HG03280 (cell line): ENCODE measurements around the gene NDUFB10.

ENCODE experiments used
- ATAC-seq: cut with Tn5 transposase; IDR thresholded peaks from one replicate; pipeline ENCODE4 v1.9.1; 2021; ENCODE audit warnings: mild to moderate bottlenecking, moderate library complexity; ENCODE audit not compliant: unreplicated experiment

The NDUFB10 gene

DNA sequence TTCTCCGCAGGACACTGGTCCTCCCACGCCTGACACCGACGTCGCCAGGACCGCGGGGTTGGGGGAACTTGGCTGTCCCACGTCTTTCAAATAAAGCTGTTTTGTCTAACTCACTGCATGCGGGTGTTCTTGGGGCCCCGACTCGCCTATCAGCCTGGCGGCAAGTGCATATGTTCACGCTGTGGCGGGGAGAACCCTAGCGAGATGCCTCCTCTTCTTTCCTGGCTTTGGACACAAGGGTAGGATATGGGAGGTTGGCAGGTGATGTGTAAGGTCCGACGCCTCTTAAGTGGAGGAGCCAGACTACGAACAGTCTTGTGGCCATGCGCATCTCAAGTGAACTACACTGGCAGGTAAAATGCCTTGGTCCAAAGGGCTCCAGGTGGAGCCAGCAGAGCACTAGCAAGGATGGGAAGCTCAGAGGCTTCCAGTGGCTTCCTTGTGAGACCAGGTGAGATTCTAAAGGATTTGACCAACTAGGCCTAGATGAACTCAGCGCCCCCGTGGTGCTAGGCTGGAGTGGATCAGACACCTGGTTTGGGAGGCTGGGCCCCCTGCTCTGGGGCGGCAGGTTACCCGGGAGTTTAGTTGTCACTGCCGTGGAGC lies 6.2 kb downstream of the NDUFB10 start:
- ATAC-seq: no peak

DNA sequence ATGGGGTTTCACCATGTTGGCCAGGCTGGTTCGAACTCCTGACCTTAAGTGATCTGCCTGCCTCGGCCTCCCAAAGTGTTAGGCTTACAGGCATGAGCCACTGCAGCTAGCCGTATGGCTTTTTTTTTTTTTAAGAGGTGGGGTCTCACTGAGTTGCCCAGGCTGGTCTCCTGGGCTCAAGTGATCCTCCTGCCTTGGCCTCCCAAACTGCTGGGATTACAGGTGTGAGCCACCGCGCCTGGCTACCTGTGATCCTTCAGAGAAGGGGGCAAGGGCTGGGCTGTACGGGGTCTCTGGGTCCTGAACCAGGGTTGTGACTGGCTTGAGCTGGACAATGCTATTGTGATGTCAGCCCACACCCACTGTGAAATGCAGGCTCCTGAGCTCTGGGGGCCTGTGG lies 7.1 kb downstream of the NDUFB10 start, which contains the start of gene RNF151:
RNF151 (plus strand) TSS at position 397 of the 400 bp plus-strand sequence. CDS start 26 bp downstream, outside the sequence.
- no peak for ATAC-seq

- no peak for ATAC-seq
Measured at GRCh38 chr16:1968146-1968953, 9.0 kb downstream of the NDUFB10 start.

GRCh38 chr16:1971796-1972489 lies 12.6 kb downstream of the NDUFB10 start, which contains the start of gene TBL3:
Gene TBL3, plus strand, starts transcription at chr16:1972053. Its CDS starts 112 bp downstream, at chr16:1972165.
- ATAC-seq: peak; percentile 86

DNA sequence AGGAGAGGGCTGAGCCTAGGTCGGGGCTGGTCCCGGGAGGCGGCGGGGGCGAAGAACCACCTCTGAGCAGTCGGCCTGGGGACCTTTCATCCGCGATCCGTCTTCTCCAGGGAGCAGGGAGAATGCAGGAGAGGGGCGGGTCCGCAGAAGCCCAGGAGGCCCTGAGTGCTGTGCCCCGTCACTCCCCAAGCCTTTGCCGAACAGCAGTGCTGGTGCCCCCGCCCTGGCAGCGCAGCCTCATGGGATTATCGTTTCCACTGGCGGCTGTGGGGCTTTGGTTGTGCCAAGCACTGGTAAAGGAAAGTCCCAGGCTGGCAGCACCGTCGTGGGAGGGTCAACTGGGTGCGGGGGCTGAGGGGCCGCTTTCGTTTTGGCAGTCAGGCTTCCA lies 13.1 kb downstream of the NDUFB10 start:
- no peak for ATAC-seq

DNA sequence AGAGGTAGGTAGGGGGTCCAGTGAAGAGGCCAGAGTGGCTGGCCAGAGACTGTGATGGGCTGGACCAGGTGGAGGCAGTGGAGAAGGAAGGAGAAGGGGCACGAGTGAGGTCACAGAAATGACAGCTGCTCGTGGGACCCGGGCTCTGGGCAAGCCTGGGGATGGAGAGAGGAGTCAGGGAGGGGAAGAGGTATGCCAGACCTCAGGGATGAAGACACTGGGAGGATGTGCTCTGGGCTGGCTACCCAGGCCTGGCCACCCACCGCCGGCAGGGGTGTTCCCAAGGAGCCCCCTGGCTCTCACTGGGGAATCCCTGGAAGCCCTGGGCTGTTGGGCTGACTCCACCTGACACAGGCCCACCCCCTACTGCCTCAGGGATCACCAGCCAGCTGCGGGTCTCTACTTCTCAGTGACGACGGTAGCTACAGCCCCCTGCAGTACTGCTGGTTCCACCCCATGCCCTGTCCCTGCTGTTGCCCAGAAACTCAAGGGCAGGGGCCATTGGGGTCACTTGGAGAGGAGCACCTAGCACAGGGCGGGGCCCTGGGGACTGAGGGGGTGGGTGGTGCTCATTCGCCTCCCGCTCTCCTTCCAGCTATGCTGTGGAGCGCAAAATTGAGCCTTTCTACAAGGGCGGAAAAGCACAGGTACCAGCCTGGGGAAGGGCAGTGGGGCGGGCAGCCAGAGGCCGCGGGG lies 14.3 kb downstream of the NDUFB10 start:
- no peak for ATAC-seq

- ATAC-seq: no peak
Measured at GRCh38 chr16:1974157-1975070, 15.1 kb downstream of the NDUFB10 start.

- ATAC-seq: no peak
Measured at GRCh38 chr16:1975432-1976215, 16.3 kb downstream of the NDUFB10 start.

DNA sequence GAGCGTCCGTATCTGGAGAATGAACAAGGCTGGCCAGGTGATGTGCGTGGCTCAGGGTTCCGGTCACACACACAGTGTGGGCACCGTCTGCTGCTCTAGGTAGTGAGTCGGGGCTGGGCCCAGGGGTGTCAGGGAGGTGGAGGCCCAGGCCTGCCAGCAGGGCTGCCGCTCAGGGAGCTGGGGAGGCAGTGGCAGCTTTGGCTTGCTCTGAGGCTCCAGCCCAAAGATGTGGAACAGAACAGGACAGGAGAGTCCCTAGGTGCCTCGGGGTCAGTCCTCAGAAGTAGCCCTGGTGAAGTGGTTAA lies 16.8 kb downstream of the NDUFB10 start:
- no peak for ATAC-seq

- ATAC-seq: no peak
Measured at GRCh38 chr16:1976951-1977874, 17.9 kb downstream of the NDUFB10 start.

DNA sequence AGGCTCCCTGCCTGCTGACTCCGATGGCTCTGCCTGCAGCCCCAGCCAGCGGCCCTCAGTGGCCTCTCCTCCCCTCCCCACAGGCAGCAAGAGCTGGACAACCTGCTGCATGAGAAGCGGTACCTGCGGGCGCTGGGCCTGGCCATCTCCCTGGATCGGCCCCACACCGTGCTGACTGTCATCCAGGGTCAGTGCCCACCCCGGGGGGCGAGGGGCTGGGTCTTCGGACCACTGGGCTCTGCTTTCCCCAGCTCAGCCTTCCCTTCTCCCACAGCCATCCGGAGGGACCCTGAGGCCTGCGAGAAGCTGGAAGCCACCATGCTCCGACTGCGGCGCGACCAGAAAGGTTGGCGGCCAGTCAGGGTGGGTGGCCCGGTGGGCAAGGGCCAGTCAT lies 18.5 kb downstream of the NDUFB10 start:
- no peak for ATAC-seq

- no peak for ATAC-seq
Measured at GRCh38 chr16:1978476-1979120, 19.3 kb downstream of the NDUFB10 start.

GRCh38 chr16:1979271-1980029 lies 20.1 kb downstream of the NDUFB10 start:
- ATAC-seq: no peak

DNA sequence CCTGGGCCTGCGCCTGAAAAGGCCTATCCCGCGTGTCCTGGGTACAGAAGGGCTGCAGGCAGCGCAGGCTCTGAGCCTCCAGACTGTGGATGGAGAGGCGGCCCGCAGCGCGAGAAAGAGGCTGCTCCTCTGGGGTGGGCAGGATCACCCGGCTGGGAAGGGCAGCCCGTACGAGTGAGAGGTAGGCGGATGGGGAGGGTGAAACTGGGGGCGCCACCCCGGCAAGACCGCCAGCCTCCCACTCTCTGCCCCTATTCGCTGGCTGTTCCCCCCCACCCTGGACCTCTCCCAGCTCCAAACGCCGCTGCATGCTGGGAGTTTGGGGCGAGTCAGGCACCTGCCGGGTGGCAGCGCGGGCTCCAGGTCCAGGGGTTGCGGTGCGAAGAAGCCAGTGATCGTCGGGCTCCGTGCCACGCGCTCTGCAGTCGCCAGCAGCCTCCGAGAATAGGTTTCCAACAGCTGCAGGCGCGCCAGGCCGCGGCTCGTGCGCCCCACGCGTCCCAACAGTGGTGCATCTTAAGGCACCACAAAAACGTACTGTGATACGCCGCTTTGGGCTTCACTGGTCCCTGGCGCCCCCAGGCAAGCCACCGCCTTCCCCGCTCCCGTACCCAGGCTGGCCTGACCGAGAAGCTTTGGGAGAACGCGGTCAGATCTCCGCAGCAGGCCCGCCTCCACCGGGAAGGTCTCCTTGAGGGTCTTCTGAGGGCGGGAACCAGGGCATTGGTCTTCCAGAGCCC lies 20.9 kb downstream of the NDUFB10 start:
- ATAC-seq: no peak

GRCh38 chr16:1980770-1981087 lies 21.4 kb downstream of the NDUFB10 start:
- no peak for ATAC-seq

DNA sequence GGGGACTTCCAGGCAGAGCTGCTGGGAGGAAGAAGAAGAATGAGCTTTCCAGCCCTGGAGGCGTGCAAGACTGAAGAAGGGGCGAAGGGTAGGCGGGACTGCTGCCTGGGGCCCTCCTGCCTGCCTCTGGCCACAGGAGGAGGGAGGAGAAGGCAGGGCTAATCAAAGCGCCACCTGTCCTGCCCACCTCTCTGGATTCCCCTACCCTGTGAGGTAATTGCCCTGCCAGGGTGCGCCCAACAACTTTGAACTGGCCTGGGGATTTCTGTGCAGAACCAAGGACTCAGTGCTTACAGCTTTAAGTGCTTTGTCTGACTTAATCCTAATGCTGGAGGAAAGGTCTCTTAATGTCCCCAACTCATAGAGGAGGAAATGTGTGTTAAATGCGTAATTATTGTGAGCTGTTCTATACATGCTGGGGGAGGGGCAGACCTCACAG lies 22.1 kb downstream of the NDUFB10 start, which contains the start of gene NOXO1:
NOXO1 (minus strand) TSS at position 72 of the 439 bp plus-strand sequence. CDS start 290 bp downstream, outside the sequence.
- ATAC-seq: no peak
